SK-N-SH treated with all-trans-retinoic acid at 6 μM for 48 hours (cell line): ENCODE data around the gene CLMN.

ENCODE experiments used
- BACH2 ChIP-seq: fragments of 250-450 bp; sonication (Bioruptor Pico); IDR thresholded peaks from 2 replicates; pipeline ENCODE4 v1.9.0; 2021; ENCODE audit warnings: mild to moderate bottlenecking, borderline replicate concordance
- CSDC2 ChIP-seq: fragments of 250-450 bp; sonication (Bioruptor Pico); IDR thresholded peaks from 2 replicates; pipeline ENCODE4 v1.5.0; 2020; ENCODE audit warnings: mild to moderate bottlenecking, moderate library complexity
- GLIS3 ChIP-seq: fragments of 250-450 bp; sonication (Bioruptor Pico); IDR thresholded peaks from 2 replicates; pipeline ENCODE4 v1.5.0; 2020; ENCODE audit warnings: mild to moderate bottlenecking, moderate library complexity
- OSR1 ChIP-seq: fragments of 250-450 bp; sonication (Bioruptor Pico); IDR thresholded peaks from 2 replicates; pipeline ENCODE4 v1.8.0; 2022; ENCODE audit warnings: moderate library complexity, mild to moderate bottlenecking, inconsistent platforms
- PATZ1 ChIP-seq: fragments of 250-450 bp; sonication (Bioruptor Pico); IDR thresholded peaks from 2 replicates; pipeline ENCODE4 v1.8.0; 2020; ENCODE audit warnings: mild to moderate bottlenecking, moderate library complexity, borderline replicate concordance
- RARB ChIP-seq: fragments of 250-450 bp; sonication (Bioruptor Pico); IDR thresholded peaks from 2 replicates; pipeline ENCODE4 v1.8.0; 2021; ENCODE audit warnings: mild to moderate bottlenecking, moderate library complexity
- SNAI2 ChIP-seq: fragments of 250-450 bp; sonication (Bioruptor Pico); IDR thresholded peaks from 2 replicates; pipeline ENCODE4 v1.5.0; 2020; ENCODE audit warnings: mild to moderate bottlenecking, moderate library complexity
- TCF4 ChIP-seq: fragments of 250-450 bp; sonication (Bioruptor Pico); IDR thresholded peaks from 2 replicates; pipeline ENCODE4 v1.8.0; 2021; ENCODE audit warnings: mild to moderate bottlenecking, moderate library complexity, borderline replicate concordance
- TOX ChIP-seq: fragments of 250-450 bp; sonication (Bioruptor Pico); IDR thresholded peaks from 2 replicates; pipeline ENCODE4 v1.8.0; 2021; ENCODE audit warnings: mild to moderate bottlenecking, moderate library complexity, borderline replicate concordance
- ZFP3 ChIP-seq: fragments of 250-450 bp; sonication (Bioruptor Pico); IDR thresholded peaks from 2 replicates; pipeline ENCODE4 v1.5.0; 2020; ENCODE audit warnings: mild to moderate bottlenecking, moderate library complexity
- ZNF565 ChIP-seq: fragments of 450-650 bp; formaldehyde crosslinking; conservative IDR thresholded peaks from 2 replicates; pipeline ENCODE4 v1.5.0; 2020; ENCODE audit warnings: low read depth, mild to moderate bottlenecking, moderate library complexity
- ZNF70 ChIP-seq: fragments of 450-650 bp; formaldehyde crosslinking; IDR thresholded peaks from 2 replicates; pipeline ENCODE4 v1.5.0; 2020; ENCODE audit warnings: mild to moderate bottlenecking, moderate library complexity
- ZNF8 ChIP-seq: fragments of 450-650 bp; formaldehyde crosslinking; IDR thresholded peaks from 2 replicates; pipeline ENCODE4 v1.5.0; 2020; ENCODE audit warnings: mild to moderate bottlenecking, moderate library complexity

DNA sequence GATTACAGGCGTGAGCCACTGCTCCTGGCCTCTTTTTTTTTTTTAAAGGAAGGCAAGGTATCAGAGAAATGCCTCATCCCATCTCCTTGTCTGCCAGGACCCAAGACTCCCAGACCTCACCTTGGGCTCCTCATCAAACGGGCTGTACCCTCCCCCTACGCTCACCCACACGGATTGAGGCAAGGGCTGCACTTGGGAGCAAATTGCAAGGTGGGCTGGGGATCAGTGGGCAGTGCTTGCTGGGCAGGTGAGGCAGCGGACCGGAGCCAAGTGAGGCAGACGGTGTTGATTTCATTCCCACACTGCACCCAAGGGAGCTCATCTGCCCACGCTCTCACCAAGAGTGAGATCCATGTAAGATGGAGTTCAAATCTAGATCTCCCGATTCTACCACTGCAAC is 121.4 kb downstream of the CLMN start:
- no peak for TF ChIP-seq CSDC2 (CRISPR knock-in tag)
- TF ChIP-seq SNAI2 (CRISPR knock-in tag): no peak
- TF ChIP-seq GLIS3: no peak
- no peak for TF ChIP-seq PATZ1 (CRISPR knock-in tag)
- no peak for TF ChIP-seq ZNF565
- no peak for TF ChIP-seq ZNF8 (CRISPR knock-in tag)
- TF ChIP-seq ZFP3: no peak
- no peak for TF ChIP-seq TOX (CRISPR knock-in tag)
- no peak for TF ChIP-seq ZNF70 (CRISPR knock-in tag)
- TF ChIP-seq BACH2 (CRISPR knock-in tag): no peak
- no peak for TF ChIP-seq TCF4
- TF ChIP-seq RARB: no peak
- no peak for TF ChIP-seq OSR1 (CRISPR knock-in tag)
